ENCODE measurements around the gene DIAPH1. TPM values are rescaled to one million over a fixed set of nuclear protein-coding genes. Genes with fewer than 3 reads are reported as not detected.
A peak's percentile ranks its signal among the peaks of the same experiment; 100 is the strongest.

Gene DIAPH1
- total RNA-seq, 2 experiments from 2014 or later: 225 to 227 TPM

GRCh38 chr5:141496038-141496437 lies 122.8 kb downstream of the DIAPH1 start:
- peaks cover 47% of the 10 kb centered on the region for H3K27me3 Mint-ChIP-seq
- H3K9me3 Mint-ChIP-seq: no peaks in the 10 kb centered on the region
- POLR2A ChIA-PET: no interaction called here
- H3K4me1 Mint-ChIP-seq (ENCODE audit: low read depth): peaks cover 12% of the 10 kb centered on the region
- H3K4me3 Mint-ChIP-seq: no peak overlapping the region
- no peak overlapping the region for H3K27ac Mint-ChIP-seq
- DNase-seq: no peak
- no peaks in the 10 kb centered on the region for H3K36me3 Mint-ChIP-seq
- CTCF ChIA-PET: interaction anchor here (1.2 to 3.1 kb wide), 3 partner anchors 15 to 68 kb away, joined by 3 to 14 read pairs (median 4); no protein-coding TSS in a partner anchor
- intact Hi-C loops (cut with micrococcal nuclease): no loop called here

GRCh38 chr5:141495453-141495811 lies 123.4 kb downstream of the DIAPH1 start:
- no peak overlapping the region for H3K4me3 Mint-ChIP-seq
- H3K4me1 Mint-ChIP-seq (ENCODE audit: low read depth): peaks cover 12% of the 10 kb centered on the region
- no peaks in the 10 kb centered on the region for H3K9me3 Mint-ChIP-seq
- H3K27ac Mint-ChIP-seq: no peak overlapping the region
- POLR2A ChIA-PET: no interaction called here
- no peaks in the 10 kb centered on the region for H3K36me3 Mint-ChIP-seq
- DNase-seq: no peak
- intact Hi-C loops (cut with micrococcal nuclease): no loop called here
- CTCF ChIA-PET: interaction anchor here (0.6 to 3.1 kb wide), 4 partner anchors 17 to 82 kb away, joined by 3 to 14 read pairs (median 5); partner anchors contain the start of gene PCDHGA10
- peaks cover 53% of the 10 kb centered on the region for H3K27me3 Mint-ChIP-seq

GRCh38 chr5:141494761-141495452 lies 123.9 kb downstream of the DIAPH1 start:
- DNase-seq: no peak
- H3K4me1 Mint-ChIP-seq (ENCODE audit: low read depth): peaks cover 12% of the 10 kb centered on the region
- intact Hi-C loops (cut with micrococcal nuclease): no loop called here
- H3K36me3 Mint-ChIP-seq: no peaks in the 10 kb centered on the region
- no peaks in the 10 kb centered on the region for H3K9me3 Mint-ChIP-seq
- peaks cover 58% of the 10 kb centered on the region for H3K27me3 Mint-ChIP-seq
- CTCF ChIA-PET: interaction anchor here (0.6 to 3.1 kb wide), 4 partner anchors 16 to 82 kb away, joined by 3 to 14 read pairs (median 5); partner anchors contain the start of gene PCDHGA10
- H3K4me3 Mint-ChIP-seq: no peak overlapping the region
- no peak overlapping the region for H3K27ac Mint-ChIP-seq
- POLR2A ChIA-PET: no interaction called here

GRCh38 chr5:141493500-141494422 lies 125.0 kb downstream of the DIAPH1 start:
- ChIA-PET POLR2A (no interaction called here), CTCF (interaction anchor here (0.7 to 3.1 kb wide), 11 partner anchors 10 to 409 kb away, joined by 3 to 16 read pairs (median 4); partner anchors contain the start of genes PCDHGA10 and PCDHGA12)
- Mint-ChIP-seq H3K9me3 (no peaks in the 10 kb centered on the region), H3K4me1 (ENCODE audit: low read depth) (peaks cover 12% of the 10 kb centered on the region), H3K36me3 (no peaks in the 10 kb centered on the region), H3K27me3 (peaks cover 64% of the 10 kb centered on the region), H3K27ac (no peak overlapping the region), H3K4me3 (no peak overlapping the region)
- DNase-seq: no peak
- intact Hi-C loops (cut with micrococcal nuclease): no loop called here

GRCh38 chr5:141492168-141492885 lies 126.5 kb downstream of the DIAPH1 start:
- H3K4me1 Mint-ChIP-seq (ENCODE audit: low read depth): peaks cover 12% of the 10 kb centered on the region
- peaks cover 70% of the 10 kb centered on the region for H3K27me3 Mint-ChIP-seq
- peak overlapping the region; percentile 60 for H3K4me3 Mint-ChIP-seq
- H3K36me3 Mint-ChIP-seq: no peaks in the 10 kb centered on the region
- CTCF ChIA-PET: interaction anchor here (0.9 to 3.1 kb wide), 8 partner anchors 8 to 84 kb away, joined by 3 to 16 read pairs (median 4); partner anchors contain the start of genes PCDHGA10, PCDHGA12 and PCDHGB6
- no peaks in the 10 kb centered on the region for H3K9me3 Mint-ChIP-seq
- intact Hi-C loops (cut with micrococcal nuclease): no loop called here
- H3K27ac Mint-ChIP-seq: no peak overlapping the region
- DNase-seq: peak; percentile 30
- POLR2A ChIA-PET: no interaction called here

- intact Hi-C loops (cut with micrococcal nuclease): no loop called here
- no peak for DNase-seq
- Mint-ChIP-seq H3K4me3 (peak overlapping the region; percentile 60), H3K27ac (no peak overlapping the region), H3K9me3 (no peaks in the 10 kb centered on the region), H3K4me1 (ENCODE audit: low read depth) (peaks cover 12% of the 10 kb centered on the region), H3K27me3 (peaks cover 76% of the 10 kb centered on the region), H3K36me3 (no peaks in the 10 kb centered on the region)
- CTCF ChIA-PET: interaction anchor here (1.5 to 3.1 kb wide), 3 partner anchors 15 to 70 kb away, joined by 4 to 16 read pairs (median 6); no protein-coding TSS in a partner anchor
- POLR2A ChIA-PET: no interaction called here
Observed at GRCh38 chr5:141491323-141492167, 127.3 kb downstream of the DIAPH1 start.

GRCh38 chr5:141490771-141491170 lies 128.0 kb downstream of the DIAPH1 start:
- H3K36me3 Mint-ChIP-seq: no peaks in the 10 kb centered on the region
- peaks cover 78% of the 10 kb centered on the region for H3K27me3 Mint-ChIP-seq
- no peaks in the 10 kb centered on the region for H3K9me3 Mint-ChIP-seq
- intact Hi-C loops (cut with micrococcal nuclease): no loop called here
- no peak overlapping the region for H3K27ac Mint-ChIP-seq
- H3K4me3 Mint-ChIP-seq: no peak overlapping the region
- CTCF ChIA-PET: interaction anchor here (3.1 kb wide), 1 partner anchor 22 kb away, joined by 16 read pairs; no protein-coding TSS in a partner anchor
- no peak for DNase-seq
- H3K4me1 Mint-ChIP-seq (ENCODE audit: low read depth): peaks cover 12% of the 10 kb centered on the region
- POLR2A ChIA-PET: no interaction called here

- intact Hi-C loops (cut with micrococcal nuclease): no loop called here
- CTCF ChIA-PET: no interaction called here
- Mint-ChIP-seq H3K9me3 (no peaks in the 10 kb centered on the region), H3K36me3 (no peaks in the 10 kb centered on the region), H3K4me1 (ENCODE audit: low read depth) (peaks cover 10% of the 10 kb centered on the region), H3K4me3 (no peak overlapping the region), H3K27ac (no peak overlapping the region), H3K27me3 (peaks cover 78% of the 10 kb centered on the region)
- DNase-seq: no peak
- POLR2A ChIA-PET: no interaction called here
Observed at GRCh38 chr5:141490271-141490670, 128.5 kb downstream of the DIAPH1 start.

- no peaks in the 10 kb centered on the region for H3K36me3 Mint-ChIP-seq
- peaks cover 81% of the 10 kb centered on the region for H3K27me3 Mint-ChIP-seq
- no peak overlapping the region for H3K27ac Mint-ChIP-seq
- H3K4me1 Mint-ChIP-seq (ENCODE audit: low read depth): peaks cover 14% of the 10 kb centered on the region
- no peak for DNase-seq
- no peak overlapping the region for H3K4me3 Mint-ChIP-seq
- ChIA-PET CTCF (no interaction called here), POLR2A (no interaction called here)
- no peaks in the 10 kb centered on the region for H3K9me3 Mint-ChIP-seq
- intact Hi-C loops (cut with micrococcal nuclease): no loop called here
Observed at GRCh38 chr5:141489841-141490240, 129.0 kb downstream of the DIAPH1 start.

- no peak within 1 kb of the TSS for H3K27ac Mint-ChIP-seq
- ChIA-PET CTCF (no interaction called here), POLR2A (no interaction called here)
- H3K36me3 Mint-ChIP-seq: no peaks in the 10 kb centered on the region
- peaks cover 78% of the 10 kb centered on the region for H3K27me3 Mint-ChIP-seq
- DNase-seq: no peak
- no peak within 1 kb of the TSS for H3K4me3 Mint-ChIP-seq
- H3K4me1 Mint-ChIP-seq (ENCODE audit: low read depth): peaks cover 17% of the 10 kb centered on the region
- no peaks in the 10 kb centered on the region for H3K9me3 Mint-ChIP-seq
- intact Hi-C loops (cut with micrococcal nuclease): no loop called here
Observed at GRCh38 chr5:141488591-141489561, 129.9 kb downstream of the DIAPH1 start, which contains the start of gene PCDHGC5. Gene PCDHGC5, plus strand, starts transcription at chr5:141489081. Its CDS starts 160 bp downstream, at chr5:141489241.
